ENCODE data around the gene CHN1. TPM values are rescaled to one million over a fixed set of nuclear protein-coding genes. Genes with fewer than 3 reads are reported as not detected.

CHN1 gene
- total and polyA plus RNA-seq, 2 of the 8 experiments (the other 6 are each of a cell fraction or from before 2014, with no cell fraction given), result 54.0 to 65.7 TPM

GRCh38 chr2:174752403-174753037 lies 252.7 kb downstream of the CHN1 start:
- H3K9ac ChIP-seq (replicated peaks in 1 of 4; ENCODE audit: extremely low read depth in 1 of 4, low read depth in 3 of 4, low read length in 3 of 4), result no peak overlapping the region
- no peak overlapping the region for H3K14ac ChIP-seq (ENCODE audit: insufficient read length)
- no peaks in the 10 kb centered on the region for H3K79me1 ChIP-seq (ENCODE audit: low read depth, low read length)
- H3K18ac ChIP-seq (ENCODE audit: extremely low read depth, low read length), result no peak overlapping the region
- no peak overlapping the region for H2BK15ac ChIP-seq (ENCODE audit: low read length)
- no peaks in the 10 kb centered on the region for H3K79me2 ChIP-seq (ENCODE audit: control insufficient read depth in 1 of 2, insufficient read depth in 2 of 2, low read length in 2 of 2)
- no peak overlapping the region for H4K5ac ChIP-seq (ENCODE audit: insufficient read length, low read depth, low read length)
- no peak overlapping the region for H4K8ac ChIP-seq (ENCODE audit: extremely low read depth, insufficient read depth, low read length)
- no peaks in the 10 kb centered on the region for H3K23me2 ChIP-seq (ENCODE audit: low read depth, low read length)
- no peak overlapping the region for H3K23ac ChIP-seq (ENCODE audit: insufficient read length)
- H2AK5ac ChIP-seq (ENCODE audit: low read depth, low read length), result no peak overlapping the region
- H2BK5ac ChIP-seq (ENCODE audit: low read depth, low read length), result no peak overlapping the region
- no peak overlapping the region for H3K4me2 ChIP-seq (ENCODE audit: insufficient read depth in 1 of 2, low read depth in 2 of 2, low read length in 2 of 2)
- no peaks in the 10 kb centered on the region for H4K20me1 ChIP-seq (replicated peaks in 1 of 2; ENCODE audit: control insufficient read depth in 1 of 2, insufficient read depth in 2 of 2, low read length in 2 of 2)
- H3K36me3 ChIP-seq (ENCODE audit: control insufficient read depth in 2 of 4, insufficient read depth in 4 of 4, low read length in 3 of 4), result no peaks in the 10 kb centered on the region
- H3K27ac ChIP-seq (ENCODE audit: low read depth, low read length), result no peak overlapping the region
- no peak for TF ChIP-seq SAP30 (IDR thresholded peaks at IDR 0.05; ENCODE audit: insufficient read depth, insufficient replicate concordance, low read length)
- no peak for TF ChIP-seq TAF7 (optimal IDR thresholded peaks at IDR 0.05; ENCODE audit: borderline replicate concordance, low read depth, low read length)
- no peak for TF ChIP-seq CBX8 (IDR thresholded peaks at IDR 0.05; ENCODE audit: borderline replicate concordance, low read depth, low read length)
- TF ChIP-seq BACH1 (IDR thresholded peaks at IDR 0.05; ENCODE audit: low read length), result no peak
- TF ChIP-seq JUN (IDR thresholded peaks at IDR 0.05; ENCODE audit: low read depth, low read length), result no peak
- TF ChIP-seq YY1 (IDR thresholded peaks at IDR 0.05; ENCODE audit: low read depth, low read length), result no peak
- TF ChIP-seq TBP (IDR thresholded peaks at IDR 0.05; ENCODE audit: low read depth, low read length), result no peak
- TF ChIP-seq NANOG (IDR thresholded peaks at IDR 0.05; ENCODE audit: insufficient read depth, low read depth, low read length, poor library complexity, severe bottlenecking), result no peak
- TF ChIP-seq POLR2AphosphoS5 (IDR thresholded peaks at IDR 0.05; ENCODE audit: low read depth, low read length), result no peak
- TF ChIP-seq SP1 (IDR thresholded peaks at IDR 0.05; ENCODE audit: low read depth, low read length), result no peak
- CTCF ChIA-PET (ENCODE audit: partially characterized antibody), result interaction anchor here (0.8 to 1.6 kb wide), 3 partner anchors 10 to 21 kb away, joined by 3 to 4 read pairs (median 4); partner anchors contain the start of gene CHRNA1
- H2BK20ac ChIP-seq (ENCODE audit: low read length), result 0 out of 2 replicates have a peak overlapping the region, but pooled peaks have one; percentile 53
- no peak overlapping the region for H3K4ac ChIP-seq (replicated peaks; ENCODE audit: insufficient read length, low read depth, low read length)
- H3K4me1 ChIP-seq (replicated peaks in 1 of 4; ENCODE audit: control insufficient read depth in 3 of 4, insufficient read depth in 4 of 4, low read length in 3 of 4), result peaks cover 0 to 2% (median 1%) of the 10 kb centered on the region in 4 experiments; a peak in 3 of 7 replicates
- H3K56ac ChIP-seq (replicated peaks; ENCODE audit: insufficient read length, low read depth, low read length), result no peak overlapping the region
- H3K9me3 ChIP-seq (ENCODE audit: insufficient read depth in 2 of 2, low read depth in 1 of 2, low read length in 1 of 2), result no peaks in the 10 kb centered on the region
- no peak overlapping the region for H2BK120ac ChIP-seq (replicated peaks; ENCODE audit: low read depth, low read length)
- no peak overlapping the region for H2BK12ac ChIP-seq (ENCODE audit: low read depth, low read length)
- no peak overlapping the region for H4K91ac ChIP-seq (replicated peaks; ENCODE audit: insufficient read length, low read length)
- no peak overlapping the region for H2AFZ ChIP-seq (ENCODE audit: low read length)
- DNase-seq (ENCODE audit: low read depth in 1 of 2, low spot score in 2 of 2), result no peak
- POLR2A ChIA-PET (ENCODE audit: partially characterized antibody), result no interaction called here
- H3K4me3 ChIP-seq (ENCODE audit: extremely low read depth in 1 of 4, insufficient read depth in 2 of 4, low read depth in 3 of 4, low read length in 4 of 4), result no peak overlapping the region
- no peaks in the 10 kb centered on the region for H3K27me3 ChIP-seq (replicated peaks in 1 of 4; ENCODE audit: control insufficient read depth in 3 of 4, extremely low read depth in 1 of 4, insufficient read depth in 3 of 4, low read length in 3 of 4)
- no peak for FAIRE-seq
- 95% methylated on average over 4 of the region's 4 CpGs; no CpG with 5 or more reads in 1 of the 2 experiments for WGBS, 2 experiments (ENCODE audit: extremely low coverage in 1 of 2, insufficient coverage in 1 of 2, insufficient read length in 1 of 2, insufficient replicate concordance in 2 of 2, low coverage in 1 of 2, low lambda C conversion rate in 2 of 2, missing lambda C conversion rate in 1 of 2)

All from H1 (cell line).